A549 treated with Mapracorat at 1 μM for 4 hours (cell line): ENCODE data around the gene MYF6. TPM values are rescaled to one million over a fixed set of nuclear protein-coding genes. Genes with fewer than 3 reads are reported as not detected.

Source experiments
- total RNA-seq: library from RNA; stranded (reverse); fragments of 200-300 nt; extraction: Qiagen RNA extraction; gene quantifications from 5 replicates; pipeline ENCODE4 v1.2.3, GENCODE V29; 2022

Gene MYF6
- total RNA-seq: not detected in 5 replicates

GRCh38 chr12:80707126-80707829, at the start of gene MYF6:
MYF6 (plus strand) TSS chr12:80707634; CDS start chr12:80707720, 86 bp downstream.

GRCh38 chr12:80716696-80717469, 9.4 kb downstream of the MYF6 start, which contains the start of gene MYF5:
MYF5 (plus strand) TSS chr12:80716912; CDS start chr12:80717064, 152 bp downstream.

Other genes starting within 250 kb of the MYF6 start
- not detected in 5 replicates for gene MYF5, start 9.3 kb downstream of the MYF6 start, total RNA-seq
- gene LIN7A, start 230.3 kb downstream of the MYF6 start, total RNA-seq: 0.13 to 0.55 TPM (median 0.39 TPM) in 5 replicates